Measurements from ENCODE around the gene AEBP1. TPM values are rescaled to one million over a fixed set of nuclear protein-coding genes. Genes with fewer than 3 reads are reported as not detected.

Gene AEBP1
- total and polyA plus RNA-seq, 9 of the 15 experiments (the other 6 are each of a cell fraction or from before 2014, with no cell fraction given): 0.03 to 0.78 (median 0.30) TPM; not detected in 2

- Histone ChIP-seq H3K4me1 (replicated peaks in 1 of 2; ENCODE audit: control insufficient read depth in 2 of 2, insufficient read depth in 2 of 2, low read length in 2 of 2) (peaks cover 10 to 61% of the 10 kb centered on the region in 2 experiments; a peak in 4 of 5 replicates), H3K79me2 (ENCODE audit: control insufficient read depth, insufficient read depth, low read length) (no peaks in the 10 kb centered on the region), H3K9me1 (ENCODE audit: control insufficient read depth, insufficient read depth, low read length) (peaks cover 9% of the 10 kb centered on the region), H3K9me3 (replicated peaks; ENCODE audit: control insufficient read depth, insufficient read depth, low read depth, low read length) (no peaks in the 10 kb centered on the region), H3K9ac (ENCODE audit: insufficient read depth in 1 of 2, low read depth in 2 of 2, low read length in 2 of 2) (peak overlapping the region in 1 of 2 experiments; percentile 66; a peak in 2 of 4 replicates), H3K4me2 (ENCODE audit: insufficient read depth, low read length) (no peak overlapping the region), H2AFZ (ENCODE audit: low read depth, low read length) (no peak overlapping the region), H4K20me1 (replicated peaks; ENCODE audit: control insufficient read depth, insufficient read depth, low read length) (peaks cover 25% of the 10 kb centered on the region), H3K4me3 (no peak overlapping the region), H3K27me3 (ENCODE audit: control insufficient read depth in 2 of 2, insufficient read depth in 2 of 2, low read length in 2 of 2) (peaks cover 2 to 32% of the 10 kb centered on the region in 2 experiments; a peak in 3 of 5 replicates), H3K36me3 (ENCODE audit: control insufficient read depth, insufficient read depth, low read length) (peaks cover 26% of the 10 kb centered on the region; the same call in 2 of the 3 replicates), H3K27ac (ENCODE audit: extremely low read depth, low read depth, low read length) (no peak overlapping the region)
- BruUV-seq (replicated peaks): no TSS peak
- 16% methylated on average over 16 of the region's 16 CpGs for WGBS (ENCODE audit: insufficient coverage, low coverage, missing lambda C conversion rate)
- intact Hi-C loops (cut with micrococcal nuclease) (no loop called here), in situ Hi-C loops (cut with MboI) (no loop called here)
- POLR2A ChIA-PET: interaction anchor here (0.6 to 2.5 kb wide), 7 partner anchors 9 to 124 kb away, joined by 3 to 10 read pairs (median 4); no protein-coding TSS in a partner anchor
- TF ChIP-seq MAX (CRISPR knock-in tag; IDR thresholded peaks at IDR 0.05): peak; percentile 40; the same call in 1 of the 2 replicates
- no peak for TF ChIP-seq USF1 (CRISPR knock-in tag; IDR thresholded peaks at IDR 0.05)
- TF ChIP-seq RBM22 (IDR thresholded peaks at IDR 0.05; ENCODE audit: low read depth, low read length, poor library complexity, severe bottlenecking): peak; percentile 18
- TF ChIP-seq POLR2G (IDR thresholded peaks at IDR 0.05; ENCODE audit: low read depth, low read length): peak; percentile 69
- TF ChIP-seq ZNF740 (CRISPR knock-in tag; IDR thresholded peaks at IDR 0.05): peak; percentile 32; the same call in 1 of the 2 replicates
- no peak for TF ChIP-seq ZNF740 (tag; IDR thresholded peaks at IDR 0.05)
- TF ChIP-seq DEAF1 (CRISPR knock-in tag; IDR thresholded peaks at IDR 0.05): no peak
- no peak for TF ChIP-seq CBX5 (IDR thresholded peaks at IDR 0.05; ENCODE audit: borderline replicate concordance, low read depth)
- TF ChIP-seq FOXO4 (CRISPR knock-in tag; IDR thresholded peaks at IDR 0.05): no peak
- FAIRE-seq (no peak), ATAC-seq (no peak), DNase-seq (ENCODE audit: extremely low read depth in 1 of 4, low spot score in 3 of 4) (peak in 2 of 4 experiments; percentile 28 to 36)
- CTCF ChIA-PET (ENCODE audit: low intra/inter-chr PET ratio): no interaction called here
These were observed 7.6 kb downstream of the AEBP1 start for GRCh38 chr7:44111761-44112160.
